Measurements from ENCODE around the gene ASL. TPM values are rescaled to one million over a fixed set of nuclear protein-coding genes. Genes with fewer than 3 reads are reported as not detected.
"Not testable (repeated sequence)": the region's sequence is repeated elsewhere in the genome, so short reads cannot be mapped to it uniquely, and the experiment has no call there.

Gene ASL
- total RNA-seq, 2 donors from 2014 or later, result 24.0 to 36.4 TPM

DNA sequence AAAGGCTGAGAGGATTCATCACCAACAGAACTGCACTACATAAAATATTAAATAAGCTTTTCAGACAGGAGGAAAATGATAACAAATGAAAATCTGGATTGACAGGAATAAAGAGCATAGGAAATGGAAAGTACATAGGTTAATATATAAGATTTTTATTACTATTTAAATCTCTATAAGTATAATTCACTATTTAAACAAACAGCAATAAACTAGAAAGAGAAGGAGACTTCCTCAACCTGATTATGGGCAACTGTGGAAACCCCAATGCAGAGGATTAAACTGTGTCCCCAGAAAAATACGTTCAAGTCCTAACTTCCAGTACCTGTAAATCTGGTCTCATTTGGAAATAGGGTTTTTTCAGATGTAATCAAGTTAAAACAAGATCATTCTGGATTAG is 14.8 kb upstream of the ASL start:
- Histone ChIP-seq H3K9me3 (no peaks in the 10 kb centered on the region), H3K4me3 (no peak overlapping the region), H3K27me3 (replicated peaks; ENCODE audit: insufficient read depth) (no peaks in the 10 kb centered on the region), H3K4me1 (replicated peaks) (no peaks in the 10 kb centered on the region), H3K36me3 (no peaks in the 10 kb centered on the region), H3K27ac (no peak overlapping the region)
- TF ChIP-seq POLR2AphosphoS5 (IDR thresholded peaks at IDR 0.05) (no peak), POLR2A (IDR thresholded peaks at IDR 0.05) (no peak), CTCF (IDR thresholded peaks at IDR 0.05) (no peak)
- intact Hi-C loops (cut with DNase I), result no loop called here
- 75% methylated on average over 1 of the region's 1 CpG for WGBS
- no peak for DNase-seq (ENCODE audit: low spot score)

DNA sequence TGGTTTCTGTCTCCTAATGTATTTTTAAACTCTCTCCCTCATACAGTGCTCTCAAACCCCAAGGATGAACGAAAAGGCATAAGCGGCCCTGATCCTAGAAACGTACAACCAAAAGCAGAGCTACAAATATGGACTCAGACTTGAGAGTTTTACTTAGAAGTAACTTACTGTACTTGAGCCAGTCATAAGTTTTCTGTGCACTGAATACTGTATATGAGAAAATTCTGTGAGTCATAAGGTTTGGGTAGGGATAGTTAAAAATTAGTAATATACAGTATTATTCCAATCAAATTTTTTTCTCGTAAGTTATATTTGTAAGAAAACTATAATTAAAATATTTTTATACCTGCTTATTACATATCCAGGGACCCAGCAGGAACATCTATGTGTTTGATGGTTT is 5.9 kb upstream of the ASL start:
- Histone ChIP-seq H3K27ac (no peak overlapping the region), H3K4me3 (no peak overlapping the region), H3K36me3 (no peaks in the 10 kb centered on the region), H3K4me1 (replicated peaks) (no peaks in the 10 kb centered on the region), H3K27me3 (replicated peaks; ENCODE audit: insufficient read depth) (no peaks in the 10 kb centered on the region), H3K9me3 (no peaks in the 10 kb centered on the region)
- intact Hi-C loops (cut with DNase I), result no loop called here
- DNase-seq (ENCODE audit: low spot score), result no peak
- TF ChIP-seq POLR2AphosphoS5 (IDR thresholded peaks at IDR 0.05) (no peak), CTCF (IDR thresholded peaks at IDR 0.05) (no peak), POLR2A (IDR thresholded peaks at IDR 0.05) (no peak)
- WGBS, result 92% methylated on average over 4 of the region's 4 CpGs

GRCh38 chr7:66070222-66070621 is 5.4 kb upstream of the ASL start:
- TF ChIP-seq POLR2A (IDR thresholded peaks at IDR 0.05) (no peak), POLR2AphosphoS5 (IDR thresholded peaks at IDR 0.05) (no peak), CTCF (IDR thresholded peaks at IDR 0.05) (no peak)
- 62% methylated on average over 1 of the region's 1 CpG for WGBS
- no peaks in the 10 kb centered on the region for H3K9me3 ChIP-seq
- intact Hi-C loops (cut with DNase I), result no loop called here
- DNase-seq (ENCODE audit: low spot score), result no peak
- no peaks in the 10 kb centered on the region for H3K4me1 ChIP-seq (replicated peaks)
- H3K4me3 ChIP-seq, result no peak overlapping the region
- no peaks in the 10 kb centered on the region for H3K27me3 ChIP-seq (replicated peaks; ENCODE audit: insufficient read depth)
- H3K27ac ChIP-seq, result no peak overlapping the region
- no peaks in the 10 kb centered on the region for H3K36me3 ChIP-seq

DNA sequence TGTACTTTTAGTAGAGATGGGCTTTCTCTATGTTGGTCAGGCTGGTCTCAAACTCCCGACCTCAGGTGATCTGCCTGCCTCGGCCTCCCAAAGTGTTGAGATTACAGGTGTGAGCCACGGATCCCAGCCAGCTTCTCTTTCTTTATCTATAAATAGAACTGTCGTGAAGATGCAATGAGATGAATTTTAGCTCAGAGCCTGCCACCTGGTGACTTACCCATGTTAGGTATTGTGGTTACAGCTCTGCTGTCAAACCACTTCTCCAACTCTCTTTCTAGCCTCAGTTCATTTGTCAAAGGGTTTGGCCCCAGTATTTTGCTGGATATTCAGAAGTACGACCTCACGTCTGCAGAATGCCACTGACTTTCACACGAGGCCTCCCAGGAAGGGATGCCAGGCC is 3.4 kb upstream of the ASL start:
- DNase-seq (ENCODE audit: low spot score); H3K36me3 ChIP-seq; intact Hi-C loops (cut with DNase I); H3K4me1 ChIP-seq (replicated peaks); H3K4me3 ChIP-seq; H3K9me3 ChIP-seq; H3K27me3 ChIP-seq (replicated peaks; ENCODE audit: insufficient read depth); H3K27ac ChIP-seq: not testable (repeated sequence)
- WGBS, result 73% methylated on average over 7 of the region's 7 CpGs

GRCh38 chr7:66076462-66077329 is 1.1 kb downstream of the ASL start:
- TF ChIP-seq POLR2A (IDR thresholded peaks at IDR 0.05) (no peak), CTCF (IDR thresholded peaks at IDR 0.05) (no peak), POLR2AphosphoS5 (IDR thresholded peaks at IDR 0.05) (no peak)
- peak overlapping the region; percentile 61 to 63 for H3K4me3 ChIP-seq
- H3K27me3 ChIP-seq (replicated peaks; ENCODE audit: insufficient read depth), result no peaks in the 10 kb centered on the region
- H3K4me1 ChIP-seq (replicated peaks), result no peaks in the 10 kb centered on the region
- no peak for DNase-seq (ENCODE audit: low spot score)
- no peak overlapping the region for H3K27ac ChIP-seq
- intact Hi-C loops (cut with DNase I), result no loop called here
- H3K9me3 ChIP-seq, result no peaks in the 10 kb centered on the region
- H3K36me3 ChIP-seq, result no peaks in the 10 kb centered on the region
- WGBS, result 71% methylated on average over 11 of the region's 11 CpGs

Measured in prostate gland (tissue), 2 donors.